ENCODE data around the gene MPST. TPM values are rescaled to one million over a fixed set of nuclear protein-coding genes. Genes with fewer than 3 reads are reported as not detected.

The MPST gene
- total and polyA plus RNA-seq, 4 donors, result 59.2 to 247 (median 71.7) TPM

DNA sequence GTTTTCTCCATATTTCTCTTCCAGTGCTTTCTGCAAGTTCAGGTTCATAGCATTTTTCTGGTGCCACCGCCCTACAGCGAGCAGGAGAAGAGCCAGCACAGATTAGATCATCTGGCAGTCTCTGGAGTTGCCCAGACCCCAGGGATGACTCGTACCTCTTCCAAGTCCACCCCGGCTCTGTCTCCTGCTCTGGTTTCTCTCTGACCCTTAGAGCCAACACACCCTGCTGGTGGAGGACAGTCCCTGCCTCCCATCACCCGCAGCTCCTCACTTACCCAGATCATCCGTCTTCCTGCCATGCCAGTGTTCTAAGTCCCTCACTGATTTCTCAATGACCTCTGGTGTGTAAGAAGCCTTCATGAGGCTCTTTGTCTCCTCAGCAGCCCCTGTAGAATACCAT lies 28.3 kb upstream of the MPST start:
- DNase-seq (no peak), ATAC-seq (ENCODE audit: insufficient read depth, low FRiP score) (no peak)
- H3K36me3 ChIP-seq (ENCODE audit: control insufficient read depth in 4 of 4, insufficient read depth in 4 of 4, low read length in 4 of 4), result no peaks in the 10 kb centered on the region
- no peak overlapping the region for H3K27ac ChIP-seq (ENCODE audit: low read depth in 1 of 2, low read length in 1 of 2)
- peaks cover 0 to 2% (median 0%) of the 10 kb centered on the region in 3 donors for H3K27me3 ChIP-seq (ENCODE audit: control insufficient read depth in 3 of 3, insufficient read depth in 3 of 3, low read length in 2 of 3)
- no peaks in the 10 kb centered on the region for H3K4me1 ChIP-seq (ENCODE audit: control insufficient read depth in 5 of 5, insufficient read depth in 5 of 5, low read length in 5 of 5)
- H3K9me3 ChIP-seq (ENCODE audit: control insufficient read depth in 4 of 4, insufficient read depth in 3 of 4, low read length in 3 of 4), result peaks cover 0 to 4% (median 3%) of the 10 kb centered on the region in 4 donors
- TF ChIP-seq, protein P1, sequence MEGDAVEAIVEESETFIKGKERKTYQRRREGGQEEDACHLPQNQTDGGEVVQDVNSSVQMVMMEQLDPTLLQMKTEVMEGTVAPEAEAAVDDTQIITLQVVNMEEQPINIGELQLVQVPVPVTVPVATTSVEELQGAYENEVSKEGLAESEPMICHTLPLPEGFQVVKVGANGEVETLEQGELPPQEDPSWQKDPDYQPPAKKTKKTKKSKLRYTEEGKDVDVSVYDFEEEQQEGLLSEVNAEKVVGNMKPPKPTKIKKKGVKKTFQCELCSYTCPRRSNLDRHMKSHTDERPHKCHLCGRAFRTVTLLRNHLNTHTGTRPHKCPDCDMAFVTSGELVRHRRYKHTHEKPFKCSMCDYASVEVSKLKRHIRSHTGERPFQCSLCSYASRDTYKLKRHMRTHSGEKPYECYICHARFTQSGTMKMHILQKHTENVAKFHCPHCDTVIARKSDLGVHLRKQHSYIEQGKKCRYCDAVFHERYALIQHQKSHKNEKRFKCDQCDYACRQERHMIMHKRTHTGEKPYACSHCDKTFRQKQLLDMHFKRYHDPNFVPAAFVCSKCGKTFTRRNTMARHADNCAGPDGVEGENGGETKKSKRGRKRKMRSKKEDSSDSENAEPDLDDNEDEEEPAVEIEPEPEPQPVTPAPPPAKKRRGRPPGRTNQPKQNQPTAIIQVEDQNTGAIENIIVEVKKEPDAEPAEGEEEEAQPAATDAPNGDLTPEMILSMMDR (IDR thresholded peaks at IDR 0.05; ENCODE audit: control extremely low read depth, extremely low read depth), result no peak
- no peak overlapping the region for H3K4me3 ChIP-seq
- WGBS, 2 donors, result 74 to 78% methylated on average over 6 of the region's 6 CpGs
- H3K9ac ChIP-seq (ENCODE audit: insufficient read depth in 1 of 2, low read length in 2 of 2), result no peak overlapping the region

DNA sequence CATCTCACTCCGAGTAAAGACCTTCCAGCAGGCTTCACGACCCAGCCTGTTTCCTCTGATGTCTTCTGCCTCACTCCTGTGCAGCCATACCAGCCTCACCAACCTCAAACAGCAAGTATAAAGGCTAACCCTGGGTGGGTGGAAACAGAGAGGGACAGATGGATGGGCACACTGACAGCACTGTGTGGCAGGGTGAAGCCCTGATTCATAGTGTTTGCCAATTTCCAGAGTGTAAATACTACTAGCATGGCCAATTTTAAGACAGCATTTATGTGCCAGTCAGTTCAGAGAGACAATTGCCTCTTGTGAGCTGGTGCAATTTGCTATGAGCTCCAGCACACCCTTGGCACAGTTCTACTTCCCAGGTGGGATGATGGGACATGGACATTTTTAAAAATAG lies 21.8 kb upstream of the MPST start:
- no peak for ATAC-seq (ENCODE audit: insufficient read depth, low FRiP score)
- Histone ChIP-seq H3K9me3 (ENCODE audit: control insufficient read depth in 4 of 4, insufficient read depth in 3 of 4, low read length in 3 of 4) (no peaks in the 10 kb centered on the region), H3K27ac (ENCODE audit: low read depth in 1 of 2, low read length in 1 of 2) (no peak overlapping the region), H3K4me3 (no peak overlapping the region), H3K36me3 (ENCODE audit: control insufficient read depth in 4 of 4, insufficient read depth in 4 of 4, low read length in 4 of 4) (no peaks in the 10 kb centered on the region), H3K4me1 (ENCODE audit: control insufficient read depth in 5 of 5, insufficient read depth in 5 of 5, low read length in 5 of 5) (no peaks in the 10 kb centered on the region), H3K27me3 (ENCODE audit: control insufficient read depth in 3 of 3, insufficient read depth in 3 of 3, low read length in 2 of 3) (peaks cover 0 to 2% (median 0%) of the 10 kb centered on the region in 3 donors), H3K9ac (ENCODE audit: insufficient read depth in 1 of 2, low read length in 2 of 2) (no peak overlapping the region)
- TF ChIP-seq, protein P1 (IDR thresholded peaks at IDR 0.05; ENCODE audit: control extremely low read depth, extremely low read depth), result no peak
- 83 to 92% methylated on average over 2 of the region's 2 CpGs for WGBS, 2 donors
- DNase-seq, result no peak

DNA sequence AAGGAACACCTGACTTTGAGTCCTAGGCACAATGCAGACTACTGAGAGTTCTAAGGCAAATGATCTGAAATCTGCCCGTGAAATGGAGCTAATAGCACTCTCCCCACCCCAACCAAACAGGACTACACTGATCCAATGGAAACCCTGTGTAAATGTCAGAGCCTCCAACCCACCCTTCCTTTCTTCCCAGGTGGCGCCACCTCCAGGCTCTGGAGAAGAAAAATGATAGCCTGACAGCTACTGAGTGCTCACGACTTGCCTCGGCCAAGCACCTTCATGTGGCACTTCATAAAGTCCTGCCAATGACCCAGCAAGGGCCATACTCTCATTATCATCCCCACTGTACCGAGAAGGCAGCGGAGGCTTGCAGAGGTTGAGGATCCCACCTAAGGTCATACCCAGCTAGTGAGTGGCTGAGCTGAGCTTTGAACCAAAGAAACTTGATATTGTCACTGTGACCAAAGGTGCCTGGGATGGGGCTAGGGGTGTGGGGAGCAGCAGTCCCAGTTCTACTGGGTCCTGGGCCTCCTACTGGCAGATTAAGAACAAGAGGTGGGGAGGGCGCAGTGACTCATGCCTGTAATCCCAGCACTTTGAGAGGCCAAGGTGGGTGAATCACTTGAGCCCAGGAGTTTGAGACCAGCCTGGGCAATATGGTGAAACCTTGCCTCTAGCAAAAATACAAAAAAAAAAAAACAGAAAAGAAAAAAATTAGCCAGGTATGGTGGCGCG lies 20.8 kb upstream of the MPST start:
- DNase-seq (no peak), ATAC-seq (ENCODE audit: insufficient read depth, low FRiP score) (no peak)
- Histone ChIP-seq H3K27ac (ENCODE audit: low read depth in 1 of 2, low read length in 1 of 2) (no peak overlapping the region), H3K4me3 (no peak overlapping the region), H3K27me3 (ENCODE audit: control insufficient read depth in 3 of 3, insufficient read depth in 3 of 3, low read length in 2 of 3) (peaks cover 0 to 2% (median 0%) of the 10 kb centered on the region in 3 donors), H3K9ac (ENCODE audit: insufficient read depth in 1 of 2, low read length in 2 of 2) (no peak overlapping the region), H3K36me3 (ENCODE audit: control insufficient read depth in 4 of 4, insufficient read depth in 4 of 4, low read length in 4 of 4) (no peaks in the 10 kb centered on the region), H3K4me1 (ENCODE audit: control insufficient read depth in 5 of 5, insufficient read depth in 5 of 5, low read length in 5 of 5) (no peaks in the 10 kb centered on the region), H3K9me3 (ENCODE audit: control insufficient read depth in 4 of 4, insufficient read depth in 3 of 4, low read length in 3 of 4) (no peaks in the 10 kb centered on the region)
- TF ChIP-seq, protein P1 (IDR thresholded peaks at IDR 0.05; ENCODE audit: control extremely low read depth, extremely low read depth), result no peak
- 83 to 90% methylated on average over 9 of the region's 9 CpGs for WGBS, 2 donors
